Skin of body (tissue), 2 donors: Measurements from ENCODE around the gene ADIRF. TPM values are rescaled to one million over a fixed set of nuclear protein-coding genes. Genes with fewer than 3 reads are reported as not detected.
"Not testable (repeated sequence)": the region's sequence is repeated elsewhere in the genome, so short reads cannot be mapped to it uniquely, and the experiment has no call there.

Experiments used
- DNase-seq: peaks from one replicate; lab custom pipeline; 2025; lab: John Stamatoyannopoulos, UW
- total RNA-seq: library from RNA; depleted of rRNA; stranded (reverse); fragments of >200 nt; gene quantifications from one replicate; pipeline ENCODE4 v1.2.3, GENCODE V29; 2014

ADIRF gene
- 69.2 TPM for total RNA-seq

DNA sequence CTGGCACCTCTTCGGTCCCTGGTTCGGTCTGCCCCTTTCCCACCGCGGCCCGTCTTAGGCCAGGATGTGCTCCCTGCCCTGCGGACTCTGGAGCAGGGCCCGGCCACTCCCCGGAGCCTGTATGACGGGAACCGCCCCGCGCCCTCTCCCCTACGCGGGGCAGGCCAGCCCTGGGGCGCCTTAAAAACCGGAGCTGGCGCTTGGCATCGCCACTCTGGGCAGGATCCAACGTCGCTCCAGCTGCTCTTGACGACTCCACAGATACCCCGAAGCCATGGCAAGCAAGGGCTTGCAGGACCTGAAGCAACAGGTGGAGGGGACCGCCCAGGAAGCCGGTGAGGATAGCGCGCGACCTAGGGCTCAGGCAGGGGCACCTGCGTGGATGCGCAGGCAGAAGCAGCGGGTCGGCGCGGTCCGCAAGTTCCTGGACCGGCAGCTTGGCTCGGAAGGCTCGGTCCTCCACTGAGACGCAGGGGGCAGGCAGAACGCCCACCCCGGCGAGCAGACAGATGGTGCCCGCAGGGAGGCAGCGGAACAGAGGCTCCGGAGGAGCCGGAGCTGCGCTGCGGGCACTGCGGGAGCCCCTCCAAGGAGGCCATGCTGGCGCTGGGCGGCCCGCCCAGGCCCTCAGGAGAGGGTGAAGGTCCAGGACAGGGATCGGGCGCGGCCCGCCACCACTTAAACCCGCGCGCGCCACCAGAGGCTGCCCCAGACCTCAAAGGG is at the start of gene ADIRF:
ADIRF (plus strand) TSS at position 212 of the 723 bp plus-strand sequence; CDS start at position 275, 63 bp downstream.
- no peak for DNase-seq

DNA sequence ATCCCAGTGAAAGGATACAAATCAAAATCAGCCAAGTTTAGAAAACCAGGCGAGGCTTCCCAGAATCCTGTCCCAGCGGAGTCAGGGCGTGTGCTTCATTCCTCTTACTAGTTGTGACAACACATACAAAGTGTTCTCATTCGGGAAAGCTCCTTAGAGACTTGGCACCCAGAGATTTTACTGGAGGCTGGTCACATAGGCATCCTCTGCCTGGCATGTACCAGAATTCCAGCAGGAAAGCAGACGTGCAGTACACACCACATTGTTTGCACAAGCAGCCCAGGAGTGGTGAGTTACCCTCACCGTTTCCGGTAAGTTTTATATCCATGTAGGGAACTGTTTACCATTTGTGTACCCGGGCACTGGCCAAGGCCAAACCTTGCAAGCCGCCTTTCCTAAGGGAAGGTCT is 45.7 kb upstream of the ADIRF start:
- no peak for DNase-seq

- no peak for DNase-seq
These were observed 38.6 kb upstream of the ADIRF start for GRCh38 chr10:86929468-86930380.

DNA sequence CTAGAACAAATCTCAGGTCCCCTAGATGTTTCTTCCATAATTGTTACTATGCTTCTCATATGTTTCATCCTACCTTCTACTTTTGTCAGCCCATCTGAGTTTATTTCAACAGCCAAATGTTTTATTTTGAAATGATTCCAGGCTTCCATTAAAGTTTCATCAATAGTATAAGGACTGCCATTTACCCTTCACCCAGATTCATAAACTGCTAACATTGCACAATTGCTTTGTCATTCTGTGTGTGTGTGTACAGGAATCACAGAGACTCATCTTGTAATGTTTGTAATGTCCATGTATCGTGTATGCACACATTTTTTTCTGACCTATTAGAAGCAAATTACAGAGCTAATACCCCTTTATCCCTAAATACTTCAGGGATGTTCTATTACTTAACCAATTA is 36.4 kb upstream of the ADIRF start:
- no peak for DNase-seq

DNA sequence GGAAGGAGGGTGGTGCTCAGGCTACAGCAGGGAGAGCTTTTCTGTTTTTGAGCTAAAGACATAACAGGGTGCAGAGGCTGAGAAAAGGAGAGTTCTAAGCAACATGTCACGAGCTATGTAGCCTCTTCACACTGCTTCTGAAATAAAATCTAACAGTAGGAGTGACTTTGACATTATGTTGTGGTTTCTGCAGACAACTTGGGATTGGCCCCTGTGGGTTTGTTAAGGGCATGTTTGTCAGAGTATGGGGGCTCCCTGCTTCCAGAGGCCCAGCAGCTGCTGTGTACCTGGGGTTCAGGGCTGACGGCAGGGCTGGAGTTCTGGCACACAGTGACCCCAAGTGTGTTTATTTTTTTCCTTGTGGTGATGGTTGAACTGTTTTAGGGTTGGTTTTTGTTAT is 35.6 kb upstream of the ADIRF start:
- no peak for DNase-seq

GRCh38 chr10:86934162-86934711 is 34.0 kb upstream of the ADIRF start:
- not testable (repeated sequence) for DNase-seq

GRCh38 chr10:86936661-86937501 is 31.4 kb upstream of the ADIRF start:
- no peak for DNase-seq

- DNase-seq = no peak
These were observed 30.7 kb upstream of the ADIRF start for GRCh38 chr10:86937502-86938154.

DNA sequence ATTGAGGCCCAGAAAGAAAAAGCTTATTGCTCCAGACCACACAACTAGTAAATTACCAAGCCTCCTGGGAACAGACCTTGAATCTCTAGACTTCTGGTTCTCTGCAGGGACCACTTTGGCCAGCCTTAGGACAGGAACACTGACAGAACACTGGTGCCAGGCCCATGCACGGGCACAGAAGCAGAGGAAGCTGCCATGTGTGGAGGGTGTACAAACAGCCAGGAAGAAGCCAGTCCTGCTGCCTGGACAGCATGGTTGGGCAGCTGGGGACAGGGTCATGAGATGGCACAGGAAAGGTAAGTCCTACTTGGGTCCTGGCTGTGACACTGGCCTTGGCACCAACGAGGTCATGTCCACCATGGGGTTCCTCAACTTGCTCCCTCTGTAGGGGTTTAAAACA is 30.0 kb upstream of the ADIRF start:
- no peak for DNase-seq

- DNase-seq = not testable (repeated sequence)
These were observed 28.2 kb upstream of the ADIRF start for GRCh38 chr10:86940076-86940475.

GRCh38 chr10:86940677-86941076 is 27.6 kb upstream of the ADIRF start:
- no peak for DNase-seq

- no peak for DNase-seq
These were observed 26.9 kb upstream of the ADIRF start for GRCh38 chr10:86941426-86941825.

DNA sequence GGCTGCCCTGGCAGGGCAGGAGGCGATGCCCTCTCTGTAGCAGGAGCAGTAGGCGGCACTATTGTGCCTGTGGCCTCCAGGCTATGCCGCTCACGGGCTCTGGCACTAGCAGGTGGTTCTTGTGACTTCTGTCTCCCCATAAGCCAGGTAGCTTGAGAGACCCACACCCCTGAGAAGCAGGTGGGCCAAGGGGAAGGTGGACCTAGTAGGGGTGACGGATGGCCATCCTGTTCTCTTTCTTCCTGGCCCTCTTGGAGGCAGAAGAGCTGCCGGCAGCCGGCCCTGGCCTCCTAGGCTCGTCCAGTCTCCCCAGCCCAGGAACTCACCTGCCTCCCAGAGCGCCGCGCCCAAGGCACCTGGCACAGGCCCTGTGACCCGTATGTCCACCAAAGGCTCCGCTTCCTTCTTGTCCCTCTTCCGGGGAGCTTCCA is 26.3 kb upstream of the ADIRF start:
- no peak for DNase-seq

DNA sequence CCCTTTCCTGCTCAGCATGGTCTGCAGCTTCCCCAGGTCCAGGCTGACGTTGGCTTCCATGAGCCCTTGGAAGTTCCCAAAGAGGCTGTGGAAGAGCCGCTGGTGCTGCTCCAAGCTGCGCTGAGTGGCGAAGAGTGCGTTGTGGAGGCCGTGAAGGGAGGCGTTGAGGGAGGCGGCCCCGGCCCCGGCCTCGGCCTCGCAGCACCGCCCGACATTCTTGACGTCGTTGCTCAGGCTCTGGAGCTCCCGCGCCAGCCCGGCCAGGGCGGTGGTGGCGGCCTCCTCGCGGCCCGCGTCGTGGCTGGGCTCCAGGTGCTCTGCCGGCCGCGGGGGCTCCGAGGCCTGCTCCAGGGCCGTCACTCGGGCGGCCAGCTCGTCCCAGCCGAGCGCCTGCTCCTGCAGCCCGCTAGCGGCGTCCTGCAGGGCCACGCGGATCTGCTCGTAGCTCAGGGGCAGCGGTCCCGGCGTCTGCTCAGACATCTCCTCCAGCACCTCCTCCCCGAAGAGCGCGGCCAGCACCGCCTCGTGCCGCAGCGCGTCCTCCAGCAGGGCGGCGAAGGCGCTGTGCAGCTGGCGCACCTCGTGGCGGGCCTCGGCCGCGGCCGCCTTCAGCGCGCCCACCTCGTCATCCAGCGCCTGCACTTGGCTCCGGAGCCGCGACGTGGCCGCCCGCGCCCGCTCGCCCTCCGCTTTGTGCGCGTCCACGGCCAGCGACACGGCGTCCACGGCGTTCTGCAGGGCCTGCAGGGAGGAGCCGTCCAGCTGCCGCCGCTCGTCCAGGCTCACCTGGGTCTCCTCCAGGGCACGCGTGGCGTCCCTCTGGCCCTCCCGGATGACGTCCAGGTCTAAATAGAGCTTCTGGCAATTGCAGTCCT is 25.6 kb upstream of the ADIRF start:
- DNase-seq = no peak

GRCh38 chr10:86943316-86944030 is 24.8 kb upstream of the ADIRF start:
- DNase-seq = no peak

GRCh38 chr10:86944031-86944419 is 24.3 kb upstream of the ADIRF start:
- DNase-seq = no peak

- DNase-seq = no peak
These were observed 23.8 kb upstream of the ADIRF start for GRCh38 chr10:86944471-86944870.

DNA sequence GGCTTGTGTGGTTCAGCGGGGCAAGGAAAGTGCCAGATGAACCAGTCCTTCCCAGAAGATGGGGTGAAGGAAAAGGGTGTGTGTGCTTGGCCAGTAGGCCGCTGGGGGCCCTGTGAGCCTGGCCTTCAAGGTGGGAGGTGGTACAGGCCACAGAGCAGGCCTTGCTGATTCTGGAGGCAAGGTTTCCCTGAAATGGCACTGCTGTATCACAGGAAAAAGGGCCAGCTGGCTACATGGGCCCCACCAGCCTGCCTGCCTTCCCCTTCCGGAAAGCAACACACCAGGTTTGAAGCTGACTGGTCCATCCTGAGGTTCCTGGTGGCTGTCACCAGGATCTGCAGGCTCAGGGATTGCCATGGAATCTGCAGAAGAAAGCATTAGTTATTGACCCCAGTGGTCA is 23.4 kb upstream of the ADIRF start:
- DNase-seq = no peak
